Measurements from ENCODE around the gene DMD. TPM values are rescaled to one million over a fixed set of nuclear protein-coding genes. Genes with fewer than 3 reads are reported as not detected.

The DMD gene
- total RNA-seq, 1 donor from 2014 or later = 22.2 TPM

DNA sequence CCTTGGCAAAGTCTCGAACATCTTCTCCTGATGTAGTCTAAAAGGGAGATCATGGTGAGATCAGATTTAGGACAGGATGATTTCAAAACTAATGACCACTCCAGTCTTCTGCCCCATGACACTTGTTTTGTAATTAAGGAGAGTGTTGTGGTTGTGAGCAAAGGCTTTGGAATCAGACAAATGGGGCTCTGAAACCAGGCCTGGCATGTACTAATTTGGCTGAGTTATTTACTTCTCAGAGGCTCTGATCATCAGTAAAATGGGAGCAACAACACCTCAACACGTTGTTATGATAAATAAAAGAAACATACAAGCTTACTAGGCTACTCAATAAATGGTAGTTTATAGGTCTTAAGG is 2032.6 kb downstream of the DMD start:
- Mint-ChIP-seq H3K27ac (ENCODE audit: unreplicated experiment) (no peak overlapping the region), H3K4me1 (ENCODE audit: low read depth, unreplicated experiment) (no peaks in the 10 kb centered on the region), H3K27me3 (ENCODE audit: low read depth, unreplicated experiment) (no peaks in the 10 kb centered on the region), H3K9me3 (ENCODE audit: unreplicated experiment) (no peaks in the 10 kb centered on the region), H3K4me3 (ENCODE audit: unreplicated experiment) (no peak overlapping the region), H3K36me3 (ENCODE audit: low read depth, unreplicated experiment) (no peaks in the 10 kb centered on the region)
- H3K4me1 ChIP-seq (ENCODE audit: insufficient read depth, low read length) = no peaks in the 10 kb centered on the region
- H3K4me3 ChIP-seq (ENCODE audit: insufficient read depth, low read depth, low read length) = no peak overlapping the region
- no peak overlapping the region for H3K9ac ChIP-seq (ENCODE audit: low read length)
- H3K79me2 ChIP-seq (ENCODE audit: insufficient read depth, low read length) = no peaks in the 10 kb centered on the region
- no peak overlapping the region for H3K27ac ChIP-seq (ENCODE audit: low read depth, low read length)
- FAIRE-seq (no peak), DNase-seq (ENCODE audit: low read depth) (no peak)
- no peak overlapping the region for H2AFZ ChIP-seq (ENCODE audit: low read depth, low read length)
- H4K20me1 ChIP-seq (ENCODE audit: insufficient read depth, low read length) = no peaks in the 10 kb centered on the region
- TF ChIP-seq, protein P1, sequence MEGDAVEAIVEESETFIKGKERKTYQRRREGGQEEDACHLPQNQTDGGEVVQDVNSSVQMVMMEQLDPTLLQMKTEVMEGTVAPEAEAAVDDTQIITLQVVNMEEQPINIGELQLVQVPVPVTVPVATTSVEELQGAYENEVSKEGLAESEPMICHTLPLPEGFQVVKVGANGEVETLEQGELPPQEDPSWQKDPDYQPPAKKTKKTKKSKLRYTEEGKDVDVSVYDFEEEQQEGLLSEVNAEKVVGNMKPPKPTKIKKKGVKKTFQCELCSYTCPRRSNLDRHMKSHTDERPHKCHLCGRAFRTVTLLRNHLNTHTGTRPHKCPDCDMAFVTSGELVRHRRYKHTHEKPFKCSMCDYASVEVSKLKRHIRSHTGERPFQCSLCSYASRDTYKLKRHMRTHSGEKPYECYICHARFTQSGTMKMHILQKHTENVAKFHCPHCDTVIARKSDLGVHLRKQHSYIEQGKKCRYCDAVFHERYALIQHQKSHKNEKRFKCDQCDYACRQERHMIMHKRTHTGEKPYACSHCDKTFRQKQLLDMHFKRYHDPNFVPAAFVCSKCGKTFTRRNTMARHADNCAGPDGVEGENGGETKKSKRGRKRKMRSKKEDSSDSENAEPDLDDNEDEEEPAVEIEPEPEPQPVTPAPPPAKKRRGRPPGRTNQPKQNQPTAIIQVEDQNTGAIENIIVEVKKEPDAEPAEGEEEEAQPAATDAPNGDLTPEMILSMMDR (IDR thresholded peaks at IDR 0.05; ENCODE audit: insufficient read depth, low read depth, low read length) = no peak
- TF ChIP-seq EZH2 (IDR thresholded peaks at IDR 0.05; ENCODE audit: insufficient read depth, low read length) = no peak
- H3K9me3 ChIP-seq (ENCODE audit: insufficient read depth, low read depth, low read length) = no peaks in the 10 kb centered on the region
- no peaks in the 10 kb centered on the region for H3K27me3 ChIP-seq (ENCODE audit: insufficient read depth, low read length)
- H3K4me2 ChIP-seq (ENCODE audit: low read length) = no peak overlapping the region
- no peaks in the 10 kb centered on the region for H3K36me3 ChIP-seq (ENCODE audit: insufficient read depth, low read length)

DNA sequence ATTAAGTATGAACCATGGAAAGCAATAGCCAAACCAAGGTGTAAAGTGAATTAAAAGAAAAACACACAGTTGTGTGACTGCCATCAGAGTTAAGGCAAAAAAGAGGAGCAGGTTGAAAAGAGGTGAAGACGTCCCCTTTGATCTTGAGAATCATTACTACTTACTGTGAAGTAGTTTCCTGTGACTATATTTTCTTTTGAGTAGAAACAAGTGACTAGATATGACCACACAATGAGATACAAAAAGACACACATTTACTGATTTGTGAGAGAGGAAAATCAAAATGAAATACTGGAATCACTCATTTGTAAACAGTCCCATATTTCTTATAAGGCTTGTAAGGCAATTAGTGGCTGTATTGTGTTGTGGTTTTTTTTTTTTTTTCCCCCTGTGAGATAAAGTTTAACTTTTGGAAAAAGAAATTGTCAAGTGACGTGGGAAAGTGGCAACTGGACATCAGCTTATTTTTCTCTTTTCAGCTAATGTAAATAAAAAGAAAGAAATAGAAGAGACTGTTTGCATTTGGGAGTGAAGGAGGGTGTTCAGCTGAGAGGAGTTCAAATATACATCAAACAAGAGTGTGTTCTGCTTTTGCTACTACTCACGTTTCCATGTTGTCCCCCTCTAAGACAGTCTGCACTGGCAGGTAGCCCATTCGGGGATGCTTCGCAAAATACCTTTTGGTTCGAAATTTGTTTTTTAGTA is 2033.1 kb downstream of the DMD start:
- no peaks in the 10 kb centered on the region for H4K20me1 ChIP-seq (ENCODE audit: insufficient read depth, low read length)
- H3K4me2 ChIP-seq (ENCODE audit: low read length) = no peak overlapping the region
- Mint-ChIP-seq H3K27me3 (ENCODE audit: low read depth, unreplicated experiment) (no peaks in the 10 kb centered on the region), H3K9me3 (ENCODE audit: unreplicated experiment) (no peaks in the 10 kb centered on the region), H3K27ac (ENCODE audit: unreplicated experiment) (no peak overlapping the region), H3K4me1 (ENCODE audit: low read depth, unreplicated experiment) (no peaks in the 10 kb centered on the region), H3K4me3 (ENCODE audit: unreplicated experiment) (no peak overlapping the region), H3K36me3 (ENCODE audit: low read depth, unreplicated experiment) (no peaks in the 10 kb centered on the region)
- H3K79me2 ChIP-seq (ENCODE audit: insufficient read depth, low read length) = no peaks in the 10 kb centered on the region
- FAIRE-seq = no peak
- no peaks in the 10 kb centered on the region for H3K36me3 ChIP-seq (ENCODE audit: insufficient read depth, low read length)
- H3K9me3 ChIP-seq (ENCODE audit: insufficient read depth, low read depth, low read length) = no peaks in the 10 kb centered on the region
- no peak overlapping the region for H2AFZ ChIP-seq (ENCODE audit: low read depth, low read length)
- H3K4me3 ChIP-seq (ENCODE audit: insufficient read depth, low read depth, low read length) = no peak overlapping the region
- no peak for DNase-seq (ENCODE audit: low read depth)
- no peaks in the 10 kb centered on the region for H3K4me1 ChIP-seq (ENCODE audit: insufficient read depth, low read length)
- no peak overlapping the region for H3K27ac ChIP-seq (ENCODE audit: low read depth, low read length)
- no peak overlapping the region for H3K9ac ChIP-seq (ENCODE audit: low read length)
- TF ChIP-seq, protein P1 (IDR thresholded peaks at IDR 0.05; ENCODE audit: insufficient read depth, low read depth, low read length) = no peak
- no peak for TF ChIP-seq EZH2 (IDR thresholded peaks at IDR 0.05; ENCODE audit: insufficient read depth, low read length)
- no peaks in the 10 kb centered on the region for H3K27me3 ChIP-seq (ENCODE audit: insufficient read depth, low read length)

GRCh38 chrX:31170792-31171191 is 2040.6 kb downstream of the DMD start:
- H2AFZ ChIP-seq (ENCODE audit: low read depth, low read length) = no peak overlapping the region
- H3K9ac ChIP-seq (ENCODE audit: low read length) = no peak overlapping the region
- H3K4me3 Mint-ChIP-seq (ENCODE audit: unreplicated experiment) = no peak overlapping the region
- no peaks in the 10 kb centered on the region for H3K27me3 Mint-ChIP-seq (ENCODE audit: low read depth, unreplicated experiment)
- no peak overlapping the region for H3K4me3 ChIP-seq (ENCODE audit: insufficient read depth, low read depth, low read length)
- DNase-seq (ENCODE audit: low read depth) = no peak
- no peaks in the 10 kb centered on the region for H3K27me3 ChIP-seq (ENCODE audit: insufficient read depth, low read length)
- no peaks in the 10 kb centered on the region for H3K79me2 ChIP-seq (ENCODE audit: insufficient read depth, low read length)
- peaks cover 3% of the 10 kb centered on the region for H3K4me1 Mint-ChIP-seq (ENCODE audit: low read depth, unreplicated experiment)
- no peak overlapping the region for H3K4me2 ChIP-seq (ENCODE audit: low read length)
- peaks cover 7% of the 10 kb centered on the region for H3K36me3 Mint-ChIP-seq (ENCODE audit: low read depth, unreplicated experiment)
- FAIRE-seq = peak; percentile 89
- TF ChIP-seq, protein P1 (IDR thresholded peaks at IDR 0.05; ENCODE audit: insufficient read depth, low read depth, low read length) = no peak
- no peak for TF ChIP-seq EZH2 (IDR thresholded peaks at IDR 0.05; ENCODE audit: insufficient read depth, low read length)
- no peak overlapping the region for H3K27ac ChIP-seq (ENCODE audit: low read depth, low read length)
- H3K9me3 Mint-ChIP-seq (ENCODE audit: unreplicated experiment) = no peaks in the 10 kb centered on the region
- H3K36me3 ChIP-seq (ENCODE audit: insufficient read depth, low read length) = no peaks in the 10 kb centered on the region
- no peak overlapping the region for H3K27ac Mint-ChIP-seq (ENCODE audit: unreplicated experiment)
- no peaks in the 10 kb centered on the region for H3K4me1 ChIP-seq (ENCODE audit: insufficient read depth, low read length)
- no peaks in the 10 kb centered on the region for H4K20me1 ChIP-seq (ENCODE audit: insufficient read depth, low read length)
- H3K9me3 ChIP-seq (ENCODE audit: insufficient read depth, low read depth, low read length) = no peaks in the 10 kb centered on the region

Measured in astrocyte (in vitro differentiated cells and primary cell).